Retina (tissue), 1 donor: ENCODE results near the gene SCML2.
"Not testable (repeated sequence)": the region's sequence is repeated elsewhere in the genome, so short reads cannot be mapped to it uniquely, and the experiment has no call there.

Experiments used
- DNase-seq: peaks from one replicate; pipeline ENCODE4 v3.0.0-alpha.2; 2016

The SCML2 gene

DNA sequence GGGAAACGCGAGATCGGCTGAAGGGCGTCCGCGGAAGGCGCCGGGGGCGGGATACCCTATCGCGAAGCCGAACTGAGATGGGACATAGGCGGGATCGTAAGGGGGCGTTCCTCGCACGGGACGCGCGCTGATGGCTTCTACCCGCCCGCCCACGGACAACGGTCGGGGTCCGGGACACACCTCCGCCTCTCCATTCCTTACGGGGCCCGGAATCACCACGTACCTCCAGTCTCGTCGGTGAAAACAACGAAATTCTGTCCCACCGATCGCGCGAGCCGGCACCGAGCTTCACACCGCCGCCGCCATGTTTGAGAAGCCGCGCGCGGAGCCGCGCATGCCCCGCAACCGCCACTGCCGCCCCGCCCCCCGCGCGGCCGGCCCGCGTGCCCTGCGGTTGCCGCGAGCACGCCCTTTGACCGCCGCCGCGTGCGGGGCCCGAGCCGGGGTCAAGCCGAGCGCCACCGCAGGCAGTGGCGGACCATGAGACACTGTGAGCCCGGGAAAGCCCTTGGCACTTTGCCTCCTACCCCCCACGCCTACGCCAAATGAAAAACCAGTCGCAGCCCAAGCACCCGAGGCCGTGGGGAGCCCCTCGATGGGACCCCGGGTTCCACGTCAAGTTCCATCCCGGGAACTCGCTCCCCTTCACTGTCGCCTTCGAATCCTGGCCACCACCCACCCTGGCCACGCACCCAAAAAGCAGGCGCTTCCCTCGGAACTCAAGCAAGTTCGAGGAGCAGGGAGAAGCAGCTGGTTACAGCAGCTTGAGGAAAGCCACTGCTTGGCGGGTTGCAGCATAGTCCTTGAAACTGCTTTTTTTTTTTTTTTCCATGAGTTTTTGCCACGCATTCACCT lies at the start of gene SCML2:
SCML2 (minus strand) TSS at position 320 of the 855 bp plus-strand sequence. CDS start 20,617 bp downstream, outside the sequence.
- peak; percentile 78 for DNase-seq

DNA sequence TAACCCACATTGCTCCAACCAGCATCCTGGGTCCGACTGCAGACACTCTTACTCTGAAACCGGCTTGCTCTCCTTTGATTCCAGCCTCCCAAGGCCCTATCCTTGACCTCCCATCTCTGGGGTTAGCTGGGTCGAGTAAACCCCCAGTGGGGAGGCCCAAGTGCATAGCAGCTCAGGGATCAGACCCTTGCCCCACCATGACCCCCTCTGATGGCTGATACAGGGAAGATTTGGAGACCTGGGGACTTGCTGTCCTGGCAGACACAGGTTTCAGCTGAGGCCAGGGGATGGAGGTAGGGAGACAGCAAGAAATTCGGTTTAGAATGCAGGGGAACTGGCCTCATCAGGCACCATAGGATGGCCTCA lies 47.3 kb upstream of the SCML2 start:
- no peak for DNase-seq

DNA sequence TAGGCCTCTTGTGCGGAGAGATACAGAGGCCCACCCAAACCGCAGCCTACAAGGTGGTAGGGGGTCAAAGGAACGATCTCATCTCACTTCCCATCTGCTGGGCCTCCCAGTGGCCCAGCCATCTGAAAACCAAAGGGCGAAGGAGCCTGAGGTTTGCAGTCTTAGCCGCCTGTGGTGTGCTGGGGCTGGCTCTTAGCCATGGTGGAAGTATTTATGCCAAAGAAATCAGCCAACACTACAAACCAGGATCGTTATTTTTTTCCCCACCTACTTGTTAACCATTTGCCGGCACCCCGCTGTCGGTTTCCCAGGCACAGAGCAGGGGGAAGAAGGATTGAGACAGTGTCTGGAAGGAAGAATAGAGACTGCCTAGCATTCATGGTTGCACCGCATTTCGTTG lies 40.0 kb upstream of the SCML2 start:
- DNase-seq, result no peak

DNA sequence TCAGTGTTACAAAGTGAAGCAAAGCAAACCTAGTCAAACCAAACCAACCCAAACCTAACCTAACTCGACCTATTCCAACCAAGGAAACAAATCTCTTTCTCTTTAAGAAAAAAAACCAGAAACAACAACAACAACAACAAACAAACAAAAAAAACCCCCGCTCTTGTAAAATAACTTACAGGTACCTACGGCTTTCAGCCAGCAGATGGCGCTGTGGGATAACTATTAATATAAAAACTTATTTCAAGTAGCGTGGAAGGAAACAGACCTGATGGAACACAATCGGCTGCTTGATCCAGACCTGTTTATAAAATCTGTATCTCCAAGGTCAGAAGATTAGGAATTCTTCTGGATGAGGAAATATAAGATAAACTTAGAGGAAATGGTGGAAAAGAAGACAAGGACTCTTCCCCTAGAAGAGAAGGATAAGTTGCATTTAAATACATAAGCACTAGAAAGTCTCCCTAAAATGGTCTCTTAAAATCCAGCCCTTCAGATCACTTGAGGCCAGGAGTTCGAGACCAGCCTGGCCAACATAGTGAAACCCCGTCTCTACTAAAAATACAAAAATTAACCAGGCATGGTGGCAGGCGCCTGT lies 36.6 kb upstream of the SCML2 start:
- peak; percentile 58 for DNase-seq

DNA sequence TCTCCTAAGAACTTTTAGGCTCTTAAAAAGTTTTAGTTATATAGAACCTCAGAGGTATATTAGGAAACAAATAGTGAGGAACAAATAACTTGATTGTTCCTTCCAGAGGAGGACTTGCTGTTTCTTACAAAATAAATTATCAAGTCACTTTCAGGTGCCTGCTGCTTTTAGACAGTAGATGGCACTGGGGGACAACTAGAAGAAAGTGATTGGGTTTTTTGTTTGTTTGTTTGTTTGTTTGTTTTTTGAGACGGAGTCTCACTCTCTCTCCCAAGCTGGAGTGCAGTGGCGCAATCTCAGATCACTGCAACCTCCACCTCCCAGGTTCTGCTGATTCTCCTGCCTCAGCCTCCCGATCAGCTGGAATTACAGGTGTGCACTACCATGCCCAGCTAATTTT lies 35.5 kb upstream of the SCML2 start:
- no peak for DNase-seq

DNA sequence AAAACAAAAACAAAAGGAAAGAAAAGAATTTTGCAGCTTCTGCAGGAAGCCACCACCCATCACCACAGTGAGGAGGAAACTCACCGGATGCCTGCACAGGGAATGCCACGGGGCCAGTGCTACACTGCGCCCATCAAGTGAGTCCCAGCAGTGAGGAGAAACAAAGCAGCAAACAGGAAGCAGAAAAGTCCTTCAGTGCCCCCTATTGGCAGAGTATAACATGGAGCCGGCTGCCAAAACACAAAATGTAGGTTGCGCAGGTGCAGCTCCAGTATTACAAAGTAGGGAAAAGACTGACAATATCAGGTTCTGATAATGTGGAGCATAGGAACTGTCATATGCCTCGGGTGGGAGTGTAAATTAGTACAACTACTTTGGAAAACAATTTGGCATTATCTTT lies 23.3 kb upstream of the SCML2 start:
- DNase-seq, result peak; percentile 26

DNA sequence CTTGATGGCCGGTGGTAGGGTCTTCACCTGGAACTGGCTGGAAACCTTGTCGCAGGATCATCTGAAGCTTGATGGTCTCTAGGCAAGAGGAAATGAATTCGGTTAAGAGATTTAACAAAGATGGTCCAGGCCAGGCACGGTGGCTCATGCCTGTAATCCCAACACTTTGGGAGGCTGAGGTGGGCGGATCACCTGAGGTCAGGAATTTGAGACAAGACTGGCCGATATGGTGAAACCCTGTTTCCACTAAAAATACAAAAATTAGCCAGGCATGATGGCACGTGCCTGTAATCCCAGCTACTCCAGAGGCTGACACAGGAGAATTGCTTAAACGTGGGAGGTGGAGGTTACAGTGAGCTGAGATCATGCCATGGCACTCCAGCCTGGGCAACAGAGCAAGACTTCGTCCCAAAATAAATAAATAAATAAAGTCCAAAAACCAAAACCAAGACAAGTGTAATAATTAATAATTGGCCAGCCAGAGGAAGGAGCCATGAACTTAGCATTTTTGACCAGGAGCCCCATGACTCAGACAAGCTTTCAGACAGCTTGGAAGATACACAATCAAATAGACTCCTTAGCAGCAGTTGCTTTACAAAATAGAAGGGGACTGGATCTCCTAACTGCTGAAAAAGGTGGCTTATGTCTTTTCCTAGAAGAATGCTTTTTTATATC lies 20.8 kb upstream of the SCML2 start:
- DNase-seq, result not testable (repeated sequence)

DNA sequence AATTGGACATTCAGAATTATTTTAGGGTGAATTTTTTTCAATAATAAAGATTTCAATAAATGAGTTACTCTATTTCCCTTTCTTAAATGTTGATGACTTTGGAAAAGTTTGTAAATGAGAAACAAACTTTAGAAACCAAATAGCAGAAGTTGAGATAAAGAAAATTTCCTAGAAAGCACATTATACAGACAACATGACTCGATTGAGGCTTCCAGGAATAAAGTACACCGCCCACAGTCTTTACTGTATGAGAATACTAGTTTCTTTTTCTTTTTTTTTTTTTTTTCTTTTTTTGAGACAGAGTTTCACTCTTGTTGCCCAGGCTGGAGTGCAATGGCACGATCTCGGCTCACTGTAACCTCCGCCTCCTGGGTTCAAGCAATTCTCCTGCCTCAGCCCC lies 14.6 kb upstream of the SCML2 start:
- DNase-seq, result not testable (repeated sequence)

DNA sequence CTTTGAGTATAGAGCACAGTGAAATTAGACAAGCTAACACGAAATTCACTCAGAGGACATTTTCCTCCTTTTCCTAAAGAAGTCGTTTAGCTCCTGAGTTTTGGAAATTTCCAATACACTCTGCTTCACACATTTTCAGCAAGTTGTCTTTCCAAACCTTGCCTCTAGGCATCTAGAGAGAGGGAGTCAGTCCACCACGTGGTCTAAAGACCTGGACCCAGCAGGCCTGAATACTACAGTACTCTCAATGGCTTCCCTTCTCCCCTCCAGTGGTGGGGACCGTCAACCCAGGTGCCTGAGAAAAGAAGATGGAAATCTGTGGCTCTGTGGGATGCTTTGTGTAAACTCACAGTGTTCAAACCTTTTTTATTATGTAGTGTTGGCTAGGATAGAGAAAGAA lies 13.9 kb upstream of the SCML2 start:
- no peak for DNase-seq

DNA sequence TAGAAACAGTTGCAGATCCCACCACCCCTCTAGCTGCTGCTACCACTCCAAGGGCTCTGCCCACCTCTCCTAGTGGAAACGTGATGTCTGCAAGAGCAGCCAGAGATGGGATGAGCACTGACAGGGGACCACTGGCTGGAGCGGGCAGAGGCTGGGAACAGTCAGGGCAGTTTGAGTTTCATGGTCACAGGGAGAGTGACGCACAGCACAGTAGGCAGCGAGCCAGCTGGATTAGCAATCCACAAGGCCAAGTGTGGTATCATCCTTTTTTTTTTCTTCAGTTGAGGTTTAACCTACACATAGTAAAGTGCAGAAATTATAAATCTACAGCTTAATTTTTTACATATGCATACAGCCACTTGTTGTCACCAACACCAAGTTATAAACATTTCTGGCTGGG lies 6.4 kb upstream of the SCML2 start:
- DNase-seq, result no peak

DNA sequence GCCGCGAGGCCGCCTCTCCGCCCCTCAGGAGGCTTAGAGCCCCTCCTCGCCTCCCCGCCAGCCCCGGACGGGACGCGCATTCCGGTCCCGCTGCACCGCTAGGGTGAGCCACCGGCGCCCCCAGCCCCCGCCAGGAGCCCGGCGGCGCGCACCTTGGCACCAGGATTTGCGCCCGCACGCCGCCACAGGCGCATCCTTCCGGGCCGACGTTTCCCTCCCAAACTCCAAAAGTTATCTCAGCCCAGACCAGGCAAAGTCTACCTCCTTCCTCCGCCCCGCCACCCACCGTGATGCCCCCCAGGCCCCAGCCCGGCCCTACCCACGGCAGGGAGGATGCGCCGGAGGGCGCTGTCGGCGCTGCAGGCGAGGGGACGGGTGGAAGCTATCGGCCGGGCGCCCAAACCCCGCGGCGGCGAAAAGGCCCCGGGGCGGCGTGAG lies 538 bp downstream of the SCML2 start:
- peak; percentile 16 for DNase-seq

DNA sequence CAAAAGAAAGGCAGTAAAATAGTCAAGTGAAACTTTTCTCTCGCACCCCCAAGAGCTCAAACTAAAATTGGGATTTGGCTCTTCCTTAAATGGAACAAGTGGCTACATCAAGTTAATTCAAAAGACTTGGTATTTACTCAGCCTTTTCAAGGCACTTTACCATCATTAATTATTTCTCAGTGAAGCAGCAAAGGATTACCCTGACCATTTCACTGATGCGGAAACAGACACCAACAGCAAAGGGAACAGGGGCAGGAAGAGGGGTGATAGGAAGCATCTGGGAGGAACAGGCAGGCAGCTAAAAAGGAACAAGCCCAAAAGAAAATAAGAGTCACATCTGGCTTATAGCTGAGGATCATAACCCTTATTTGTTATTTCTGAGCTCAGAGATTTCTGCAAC lies 2.7 kb downstream of the SCML2 start:
- DNase-seq, result no peak

DNA sequence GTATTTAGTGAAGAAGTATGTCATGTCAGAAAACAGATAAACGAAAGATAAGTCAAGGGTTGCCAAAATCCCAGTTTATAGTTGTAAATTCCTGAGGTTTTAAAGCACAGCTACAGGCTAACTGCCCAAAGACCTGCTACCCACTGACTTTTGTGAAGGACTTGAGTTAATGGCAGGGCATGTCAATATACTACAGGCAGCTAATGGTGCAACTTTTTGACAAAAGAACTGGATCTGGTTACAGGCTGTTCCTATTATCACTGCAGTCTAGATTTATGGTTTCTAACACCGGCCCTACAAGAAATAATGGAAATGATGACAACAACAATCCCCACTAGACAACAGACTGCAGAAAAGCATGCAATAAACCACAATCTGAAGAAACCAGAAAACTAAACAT lies 6.4 kb downstream of the SCML2 start:
- no peak for DNase-seq

DNA sequence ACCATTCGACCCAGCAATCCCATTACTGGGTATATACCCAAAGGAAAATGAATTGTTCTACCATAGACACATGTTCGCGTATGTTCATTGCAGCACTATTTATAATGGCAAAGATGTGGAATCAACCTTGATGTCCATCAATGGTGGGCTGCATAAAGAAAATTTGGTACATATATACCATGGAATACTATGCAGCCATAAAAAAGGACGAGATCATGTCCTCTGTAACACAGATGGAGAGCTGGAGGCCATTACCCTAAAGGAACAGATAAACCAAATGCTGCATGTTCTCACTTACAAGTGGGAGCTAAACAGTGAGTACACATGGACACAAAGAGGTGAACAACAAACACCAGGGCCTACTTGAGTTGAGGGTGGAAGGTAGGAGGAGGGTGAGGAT lies 45.1 kb downstream of the SCML2 start:
- no peak for DNase-seq

DNA sequence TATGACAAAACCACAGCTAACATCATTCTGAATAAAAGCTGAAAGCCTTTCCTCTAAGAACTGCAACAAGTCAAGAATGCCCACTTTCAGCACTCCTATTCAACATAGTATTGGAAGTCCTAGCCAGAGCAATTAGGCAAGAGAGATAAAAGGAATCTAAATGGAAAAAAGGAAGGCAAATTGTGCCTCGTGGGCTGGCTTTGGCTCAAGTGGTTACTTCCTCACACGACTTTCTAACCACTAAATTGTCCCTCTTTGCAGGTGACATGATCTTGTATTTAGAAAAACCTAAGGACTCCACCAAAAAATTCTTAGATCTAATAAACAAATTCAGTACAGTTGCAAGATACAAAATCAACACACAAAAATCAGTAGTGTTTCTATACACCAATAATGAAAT lies 57.2 kb downstream of the SCML2 start:
- no peak for DNase-seq

DNA sequence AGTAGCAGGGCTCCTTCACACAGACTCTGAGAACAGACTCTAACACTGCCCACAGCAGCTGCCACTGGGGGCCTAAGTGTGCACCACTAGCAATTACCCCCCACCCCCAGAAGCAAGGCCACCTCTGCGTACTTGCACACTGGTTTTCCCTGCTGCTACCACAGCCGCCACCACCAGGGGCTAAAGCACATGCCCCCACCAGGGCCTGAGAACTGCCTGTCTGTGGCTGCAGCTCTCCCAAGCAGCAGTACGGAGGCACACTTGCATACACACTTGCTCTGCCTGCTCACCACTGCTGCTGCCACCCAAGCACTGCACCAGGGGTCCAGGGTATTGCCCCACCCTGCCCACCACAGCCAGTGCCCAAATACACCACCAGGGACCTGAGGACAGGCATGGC lies 59.6 kb downstream of the SCML2 start:
- DNase-seq, result no peak

DNA sequence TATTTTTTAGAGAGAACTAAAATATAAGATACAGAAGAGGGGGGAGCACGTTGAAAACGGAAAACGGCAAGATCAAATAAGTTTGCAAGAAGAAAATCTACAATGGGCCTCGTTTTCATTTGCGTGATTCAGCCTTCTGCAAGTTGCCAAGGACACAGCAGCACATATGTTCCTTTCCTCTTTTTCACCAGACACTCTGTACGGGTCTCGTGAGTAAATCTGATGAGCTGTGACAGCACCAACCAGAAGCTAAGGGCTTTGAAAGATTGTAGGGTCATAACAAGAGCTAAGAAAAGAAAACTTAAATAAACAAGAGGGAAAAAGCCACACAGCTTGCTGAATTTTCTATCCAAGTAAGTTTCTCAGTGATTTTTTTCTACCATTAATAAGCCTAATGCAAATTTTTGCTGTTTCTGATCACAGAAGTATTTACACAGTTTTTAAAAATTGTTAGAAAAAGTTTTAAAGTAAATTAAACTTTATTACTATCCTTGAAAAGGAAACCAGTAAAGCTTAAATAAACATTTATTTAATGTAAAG lies 63.4 kb downstream of the SCML2 start:
- DNase-seq, result no peak

DNA sequence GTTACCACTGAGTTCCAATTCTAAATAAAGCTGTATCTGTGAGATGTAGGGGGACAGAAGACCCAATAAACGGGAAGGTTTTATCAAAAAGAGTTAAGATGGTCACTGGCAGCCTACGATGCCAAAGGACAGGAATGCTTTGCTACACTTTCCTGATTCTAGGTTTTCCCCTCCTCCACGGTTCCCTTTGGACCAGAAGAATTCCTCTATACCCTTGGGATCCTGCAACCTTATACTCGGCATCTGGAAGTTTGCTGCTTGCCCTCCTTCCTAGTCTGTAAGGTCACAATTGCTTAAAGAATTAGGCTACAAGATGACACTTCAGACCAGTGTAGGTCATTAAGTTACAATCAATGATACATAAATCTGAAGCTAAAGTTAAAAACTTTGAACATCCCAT lies 64.3 kb downstream of the SCML2 start:
- DNase-seq, result no peak

DNA sequence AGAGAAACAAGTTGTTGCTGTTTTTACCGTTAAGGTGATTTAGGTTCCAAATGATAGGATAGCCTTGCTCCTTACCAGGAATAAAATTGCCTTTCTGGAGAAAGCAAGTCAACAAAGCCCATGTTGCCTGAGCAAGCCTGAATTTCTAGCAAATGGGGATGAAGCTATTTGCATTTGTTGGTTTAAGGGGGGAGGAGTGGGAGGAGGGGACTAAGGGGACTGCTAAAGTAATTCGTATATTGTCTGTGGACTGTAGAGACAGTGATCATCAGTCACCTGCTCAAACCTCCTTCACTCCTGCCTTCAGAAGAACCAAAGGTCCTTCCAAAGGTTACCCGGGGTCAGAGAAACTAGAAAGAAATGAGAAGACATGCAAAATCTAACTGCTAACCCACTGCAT lies 65.8 kb downstream of the SCML2 start:
- no peak for DNase-seq

DNA sequence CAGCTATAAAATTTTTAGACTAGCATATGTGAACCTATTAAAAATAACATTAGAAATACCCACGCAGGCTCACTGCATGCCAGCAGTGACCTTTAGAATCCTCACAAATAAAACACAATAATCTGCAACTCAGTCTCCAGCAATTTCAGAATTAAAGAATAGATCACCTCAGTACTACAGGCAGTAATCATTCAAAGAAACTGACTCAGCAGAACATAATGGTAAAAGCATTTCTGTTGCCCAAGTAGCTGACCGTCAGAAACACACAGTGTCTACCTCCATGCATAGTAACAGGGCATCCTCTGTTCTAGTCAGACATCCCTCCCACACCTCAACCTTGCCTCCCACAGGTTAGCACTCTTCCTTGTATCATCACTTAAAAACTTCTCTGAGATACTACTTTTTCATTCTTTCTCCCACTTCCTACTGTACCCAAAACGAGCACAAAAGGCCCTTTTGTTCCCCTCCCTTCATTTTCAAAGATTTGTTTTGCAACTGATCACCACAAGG lies 68.1 kb downstream of the SCML2 start:
- DNase-seq, result no peak

DNA sequence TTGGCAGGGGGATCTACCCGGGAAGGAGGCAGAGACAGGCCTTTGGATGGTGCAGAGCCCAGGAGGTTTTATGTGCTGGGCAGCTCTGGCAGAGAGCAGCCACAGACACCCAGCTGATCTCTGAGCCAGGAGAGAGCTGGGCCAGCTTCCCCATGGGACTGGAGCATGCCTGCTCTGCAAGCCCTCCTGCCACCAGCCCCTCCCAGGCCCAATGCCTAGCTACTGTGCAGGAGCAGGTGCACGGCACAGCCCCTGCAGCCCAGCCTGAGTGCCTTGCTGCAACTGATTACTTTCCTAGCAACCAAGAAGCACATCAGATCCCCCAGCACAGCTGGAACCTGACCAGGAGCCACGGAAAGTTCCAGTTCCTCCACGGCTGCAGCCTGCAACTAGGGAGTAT lies 76.0 kb downstream of the SCML2 start:
- DNase-seq, result no peak

DNA sequence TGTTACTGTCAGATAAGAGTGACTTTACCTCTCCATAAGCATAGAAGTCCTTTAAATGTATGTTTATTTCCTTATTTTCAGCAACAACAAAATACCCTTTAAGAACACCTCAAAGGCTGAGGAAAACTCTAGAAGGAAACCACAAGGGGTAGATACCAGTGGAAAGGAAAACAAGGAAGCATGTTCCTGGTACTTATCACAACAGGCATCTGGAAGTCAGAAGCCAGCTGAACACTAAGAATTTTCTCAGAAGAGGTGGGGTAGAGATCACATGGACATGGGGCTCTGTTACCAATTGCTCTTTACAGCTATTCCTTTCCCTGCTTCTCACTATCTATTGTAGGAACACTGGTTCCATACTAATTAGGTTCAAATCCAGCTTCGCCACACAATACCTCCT lies 82.3 kb downstream of the SCML2 start:
- no peak for DNase-seq

DNA sequence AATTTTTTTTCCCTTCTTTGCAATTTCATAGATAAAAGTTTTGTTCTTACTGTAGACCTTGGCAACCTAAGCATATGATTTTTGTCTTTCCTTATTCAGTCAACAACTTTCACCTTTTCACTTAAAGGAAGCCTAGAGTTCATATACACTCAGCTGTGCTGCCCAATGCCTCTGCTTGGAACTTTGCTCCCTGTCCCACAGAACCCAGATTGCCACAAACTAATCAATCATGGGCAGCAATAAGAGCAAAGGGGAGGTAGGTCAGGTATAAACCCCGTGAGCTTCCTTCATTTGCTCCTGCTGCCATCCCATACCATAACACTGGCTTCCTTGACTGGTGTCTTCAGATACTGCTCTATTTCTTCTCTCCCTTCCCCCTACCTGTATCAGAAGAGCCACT lies 82.8 kb downstream of the SCML2 start:
- no peak for DNase-seq

DNA sequence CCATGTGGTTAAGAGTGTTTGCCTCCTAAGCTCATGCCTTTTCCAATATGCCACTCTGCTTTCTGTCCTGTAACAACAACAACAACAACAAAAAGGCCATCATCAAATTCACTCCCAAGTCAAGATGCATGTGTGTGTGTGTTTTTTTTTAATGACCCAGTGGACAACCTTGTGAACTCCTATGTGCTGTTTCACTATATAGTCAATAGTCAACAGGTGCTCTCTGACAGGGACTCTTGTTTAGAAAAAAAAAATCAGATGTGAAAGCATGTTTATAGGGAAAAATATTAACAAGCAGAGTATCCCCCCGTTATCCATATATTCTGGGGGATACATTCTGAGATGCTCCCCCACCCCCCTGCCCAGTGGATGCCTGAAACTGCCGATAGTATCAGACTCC lies 83.2 kb downstream of the SCML2 start:
- no peak for DNase-seq
